GM10266 (cell line): ENCODE data around the gene F2R.

ENCODE experiments used
- DNase-seq: peaks from one replicate; pipeline ENCODE4 v3.0.0; 2012; ENCODE audit errors: extremely low spot score
- CTCF ChIP-seq: IDR thresholded peaks from 2 replicates; pipeline ENCODE4 v1.5.1; 2012; ENCODE audit warnings: mild to moderate bottlenecking, low read depth; ENCODE audit not compliant: control insufficient read depth, insufficient read depth; ENCODE audit errors: missing control alignments

The F2R gene

GRCh38 chr5:76718880-76719279 is 3.0 kb downstream of the F2R start:
- no peak for TF ChIP-seq CTCF
- no peak for DNase-seq

- no peak for TF ChIP-seq CTCF
- DNase-seq: peak; percentile 56
These were observed 5.2 kb downstream of the F2R start for GRCh38 chr5:76720988-76721569.

GRCh38 chr5:76723266-76723665 is 7.3 kb downstream of the F2R start:
- no peak for DNase-seq

GRCh38 chr5:76723906-76724305 is 8.0 kb downstream of the F2R start:
- no peak for TF ChIP-seq CTCF
- DNase-seq: no peak

More at GRCh38 chr5:76723266-76723665, 7.3 kb downstream of the F2R start:
- no peak for TF ChIP-seq CTCF

- no peak for DNase-seq
- TF ChIP-seq CTCF: no peak
These were observed 8.9 kb downstream of the F2R start for GRCh38 chr5:76724871-76725270.

- TF ChIP-seq CTCF: no peak
- no peak for DNase-seq
These were observed 13.0 kb downstream of the F2R start for GRCh38 chr5:76728965-76729364.

- no peak for DNase-seq
- no peak for TF ChIP-seq CTCF
These were observed 13.7 kb downstream of the F2R start for GRCh38 chr5:76729373-76730290.
